Cardiac ventricle fibroblast (primary cell): ENCODE data around the gene IL32. TPM values are rescaled to one million over a fixed set of nuclear protein-coding genes. Genes with fewer than 3 reads are reported as not detected.

Source experiments
- total RNA-seq: library from RNA; depleted of rRNA; stranded (reverse); fragments of >200 nt; gene quantifications from 2 replicates; pipeline ENCODE4 v1.2.3, GENCODE V29; 2015

The IL32 gene, protein sequence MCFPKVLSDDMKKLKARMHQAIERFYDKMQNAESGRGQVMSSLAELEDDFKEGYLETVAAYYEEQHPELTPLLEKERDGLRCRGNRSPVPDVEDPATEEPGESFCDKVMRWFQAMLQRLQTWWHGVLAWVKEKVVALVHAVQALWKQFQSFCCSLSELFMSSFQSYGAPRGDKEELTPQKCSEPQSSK
- total RNA-seq = 20.7 and 26.7 TPM in 2 replicates

GRCh38 chr16:3065069-3065741, at the start of gene IL32:
Gene IL32 (plus strand): TSS chr16:3065640. CDS start chr16:3065812, 172 bp downstream.

DNA sequence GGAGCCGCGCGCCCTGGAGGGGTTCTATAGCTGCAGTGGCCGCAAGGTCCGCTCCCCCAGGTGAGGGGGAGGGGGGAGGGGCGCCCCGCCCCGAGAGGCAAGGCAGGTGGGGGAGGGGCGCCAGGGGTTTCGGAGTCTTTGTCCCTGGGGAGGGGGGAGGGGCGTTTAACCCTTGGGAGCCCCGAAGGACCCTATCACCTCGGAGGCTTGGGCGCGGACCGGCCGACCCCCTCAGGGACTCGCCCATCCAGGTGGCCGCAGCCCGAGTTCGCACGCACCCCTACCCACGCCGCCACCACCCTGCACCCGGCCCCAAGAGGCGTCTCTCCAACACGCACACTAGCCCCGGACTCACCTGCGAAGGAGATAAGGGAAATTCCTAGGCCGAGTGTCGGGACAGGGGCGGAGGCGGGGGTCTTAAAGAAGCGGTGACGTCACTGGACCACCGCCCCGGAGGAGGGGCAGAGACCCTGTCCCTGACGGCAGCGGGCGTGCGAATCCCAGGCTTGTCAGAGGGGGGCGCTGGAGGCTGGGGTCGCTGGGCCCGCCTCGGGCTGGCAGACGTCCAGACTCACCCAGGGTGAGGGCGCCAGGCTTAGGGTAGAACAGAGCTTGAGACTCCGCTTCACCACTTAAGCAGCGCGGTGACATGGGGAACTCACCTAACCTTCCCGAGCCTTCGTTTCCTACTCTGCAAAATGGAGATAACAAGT, 47.5 kb upstream of the IL32 start, which contains the start of gene CLDN6:
Gene CLDN6, minus strand, starts transcription at position 390 of the 713 bp plus-strand sequence. CDS start 2,162 bp downstream, outside the sequence.

DNA sequence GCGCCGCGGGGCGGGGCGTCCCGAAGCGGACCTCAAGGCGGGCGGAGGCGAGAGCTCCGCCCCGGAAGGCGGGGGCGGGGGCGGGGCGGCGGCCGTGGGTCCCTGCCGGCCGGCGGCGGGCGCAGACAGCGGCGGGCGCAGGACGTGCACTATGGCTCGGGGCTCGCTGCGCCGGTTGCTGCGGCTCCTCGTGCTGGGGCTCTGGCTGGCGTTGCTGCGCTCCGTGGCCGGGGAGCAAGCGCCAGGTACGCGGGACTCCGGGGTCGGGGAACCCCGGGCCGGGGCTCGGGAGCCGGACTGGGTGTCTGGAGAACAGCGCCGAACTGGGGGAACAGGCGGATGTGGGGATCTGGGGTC, 45.2 kb upstream of the IL32 start, which contains the start of gene TNFRSF12A:
Gene TNFRSF12A, plus strand, starts transcription at position 122 of the 357 bp plus-strand sequence. Its CDS starts 30 bp downstream, at position 152.

GRCh38 chr16:3023669-3024478, 41.6 kb upstream of the IL32 start, which contains the start of the genes HCFC1R1 and THOC6:
Gene HCFC1R1 (minus strand): TSS chr16:3023942. CDS start chr16:3023941, 1 bp downstream.
Gene THOC6 (plus strand): TSS chr16:3024035. CDS start chr16:3024327, 292 bp downstream.

GRCh38 chr16:3036726-3037315, 28.6 kb upstream of the IL32 start, which contains the start of gene BICDL2:
Gene BICDL2 (minus strand): TSS chr16:3036944. CDS start chr16:3035496, 1,448 bp downstream.

GRCh38 chr16:3045758-3046640, 19.4 kb upstream of the IL32 start, which contains the start of gene MMP25:
Gene MMP25 (plus strand): TSS chr16:3046561. CDS start chr16:3046918, 357 bp downstream.

GRCh38 chr16:3098459-3099394, 33.3 kb downstream of the IL32 start, which contains the start of gene ZSCAN10:
Gene ZSCAN10 (minus strand): TSS chr16:3099294. CDS start chr16:3092937, 6,357 bp downstream.

GRCh38 chr16:3112058-3112880, 46.8 kb downstream of the IL32 start, which contains the start of gene ZNF205:
Gene ZNF205 (plus strand): TSS chr16:3112586. CDS start chr16:3113431, 845 bp downstream.

Other genes starting within 250 kb of the IL32 start
- 1.00 TPM in 1 of 2 replicates, not detected in the other for gene PRSS21, start 248.4 kb upstream of the IL32 start, total RNA-seq
- gene ZG16B, start 235.3 kb upstream of the IL32 start, total RNA-seq = 0.25 and 0.78 TPM in 2 replicates
- not detected in 2 replicates for gene PRSS22, start 207.5 kb upstream of the IL32 start, total RNA-seq
- gene FLYWCH2, start 182.4 kb upstream of the IL32 start, total RNA-seq = 83.2 and 90.0 TPM in 2 replicates
- 32.0 and 41.6 TPM in 2 replicates for gene FLYWCH1, start 153.7 kb upstream of the IL32 start, total RNA-seq
- gene KREMEN2, start 101.4 kb upstream of the IL32 start, total RNA-seq = not detected in 2 replicates
- 1.4 and 2.0 TPM in 2 replicates for gene PAQR4, start 96.3 kb upstream of the IL32 start, total RNA-seq
- 1.1 and 2.5 TPM in 2 replicates for gene PKMYT1, start 85.2 kb upstream of the IL32 start, total RNA-seq
- gene CLDN9, start 52.7 kb upstream of the IL32 start, total RNA-seq = not detected in 2 replicates
- not detected in 2 replicates for gene CLDN6, start 47.5 kb upstream of the IL32 start, total RNA-seq
- 52.3 and 76.3 TPM in 2 replicates for gene TNFRSF12A, start 45.3 kb upstream of the IL32 start, total RNA-seq
- gene HCFC1R1, start 41.7 kb upstream of the IL32 start, total RNA-seq = 21.2 and 25.1 TPM in 2 replicates
- 17.3 and 20.0 TPM in 2 replicates for gene THOC6, start 41.6 kb upstream of the IL32 start, total RNA-seq
- gene BICDL2, start 28.7 kb upstream of the IL32 start, total RNA-seq = 0.15 and 0.25 TPM in 2 replicates
- not detected in 2 replicates for gene MMP25, start 19.1 kb upstream of the IL32 start, total RNA-seq
- gene ZSCAN10, start 33.7 kb downstream of the IL32 start, total RNA-seq = not detected in 2 replicates
- gene ZNF205, start 46.9 kb downstream of the IL32 start, total RNA-seq = 11.3 and 11.6 TPM in 2 replicates
- 7.8 and 11.2 TPM in 2 replicates for gene ZNF213, start 69.4 kb downstream of the IL32 start, total RNA-seq
- not detected in 2 replicates for gene OR1F1, start 122.6 kb downstream of the IL32 start, total RNA-seq
- 5.2 and 8.3 TPM in 2 replicates for gene ZNF200, start 169.5 kb downstream of the IL32 start, total RNA-seq
- 0.15 TPM in 1 of 2 replicates, not detected in the other for gene MEFV, start 191.0 kb downstream of the IL32 start, total RNA-seq
- 30.3 and 32.1 TPM in 2 replicates for gene ZNF263, start 217.9 kb downstream of the IL32 start, total RNA-seq
- 1.8 and 4.1 TPM in 2 replicates for gene TIGD7, start 239.8 kb downstream of the IL32 start, total RNA-seq
- 10.9 and 19.3 TPM in 2 replicates for gene ZNF75A, start 239.9 kb downstream of the IL32 start, total RNA-seq